ENCODE data around the gene EXOC2. TPM values are rescaled to one million over a fixed set of nuclear protein-coding genes. Genes with fewer than 3 reads are reported as not detected.

Gene EXOC2
- total RNA-seq, 1 experiment from 2014 or later = 24.5 TPM

- DNase-seq (ENCODE audit: low read depth, low spot score) = no peak
- Histone ChIP-seq H3K9me3 (ENCODE audit: control insufficient read depth in 1 of 2, insufficient read depth in 1 of 2, low read depth in 1 of 2, low read length in 2 of 2) (no peaks in the 10 kb centered on the region), H2AFZ (ENCODE audit: low read depth, low read length, poor library complexity, severe bottlenecking) (no peak overlapping the region), H3K79me2 (ENCODE audit: insufficient read depth, low read length) (no peaks in the 10 kb centered on the region), H3K9ac (ENCODE audit: low read length) (no peak overlapping the region), H3K27ac (ENCODE audit: low read depth, low read length) (no peak overlapping the region), H4K20me1 (ENCODE audit: insufficient read depth) (no peaks in the 10 kb centered on the region), H3K4me1 (ENCODE audit: control insufficient read depth in 1 of 2, insufficient read depth in 2 of 2, low read length in 2 of 2) (no peaks in the 10 kb centered on the region), H3K4me2 (ENCODE audit: low read length) (no peak overlapping the region), H3K4me3 (replicated peaks in 1 of 2; ENCODE audit: low read depth in 1 of 2, low read length in 2 of 2) (no peak overlapping the region), H3K9me2 (ENCODE audit: insufficient read depth) (no peaks in the 10 kb centered on the region), H3K27me3 (ENCODE audit: insufficient read depth, low read length) (no peaks in the 10 kb centered on the region), H3K36me3 (ENCODE audit: control insufficient read depth in 1 of 2, insufficient read depth in 2 of 2, low read length in 2 of 2) (no peaks in the 10 kb centered on the region; a peak in 1 of 4 replicates)
- RAD21 ChIA-PET (ENCODE audit: low non-redundant PET in 1 of 2, low total read pairs in 2 of 2, uncharacterized antibody in 2 of 2, unreplicated experiment in 2 of 2) = no interaction called here
- no peak for ATAC-seq
- CTCF ChIA-PET = no interaction called here
- POLR2A ChIA-PET = no interaction called here
- no peak for TF ChIP-seq CEBPB (IDR thresholded peaks at IDR 0.05; ENCODE audit: low read depth)
- no peak for TF ChIP-seq EZH2phosphoT487 (IDR thresholded peaks at IDR 0.05; ENCODE audit: borderline replicate concordance)
- no peak for TF ChIP-seq CTCF (IDR thresholded peaks at IDR 0.05 in 2 of 3, conservative IDR thresholded peaks at IDR 0.05 in 1 of 3; ENCODE audit: borderline replicate concordance in 1 of 3, insufficient read depth in 1 of 3, low read depth in 2 of 3, low read length in 2 of 3)
- no peak for TF ChIP-seq FOSL1 (IDR thresholded peaks at IDR 0.05; ENCODE audit: low read depth)
- TF ChIP-seq POLR2A (IDR thresholded peaks at IDR 0.05; ENCODE audit: borderline replicate concordance, extremely low read depth, insufficient read depth, insufficient read length) = no peak
- no peak for TF ChIP-seq ATF3 (IDR thresholded peaks at IDR 0.05)
- TF ChIP-seq JUND (IDR thresholded peaks at IDR 0.05) = no peak
- no peak for TF ChIP-seq ZFX (IDR thresholded peaks at IDR 0.05)
- TF ChIP-seq YY1 (IDR thresholded peaks at IDR 0.05; ENCODE audit: extremely low read depth, insufficient replicate concordance, low read depth, low read length) = no peak
- no peak for TF ChIP-seq RAD21 (IDR thresholded peaks at IDR 0.05; ENCODE audit: low read depth)
- intact Hi-C loops (cut with micrococcal nuclease) = no loop called here
- no TSS peak for BruUV-seq (replicated peaks)
These were observed 143.0 kb downstream of the EXOC2 start for GRCh38 chr6:549906-550305.

All from HCT116 (cell line).